ENCODE measurements around the gene CACNB1.

CACNB1 gene

DNA sequence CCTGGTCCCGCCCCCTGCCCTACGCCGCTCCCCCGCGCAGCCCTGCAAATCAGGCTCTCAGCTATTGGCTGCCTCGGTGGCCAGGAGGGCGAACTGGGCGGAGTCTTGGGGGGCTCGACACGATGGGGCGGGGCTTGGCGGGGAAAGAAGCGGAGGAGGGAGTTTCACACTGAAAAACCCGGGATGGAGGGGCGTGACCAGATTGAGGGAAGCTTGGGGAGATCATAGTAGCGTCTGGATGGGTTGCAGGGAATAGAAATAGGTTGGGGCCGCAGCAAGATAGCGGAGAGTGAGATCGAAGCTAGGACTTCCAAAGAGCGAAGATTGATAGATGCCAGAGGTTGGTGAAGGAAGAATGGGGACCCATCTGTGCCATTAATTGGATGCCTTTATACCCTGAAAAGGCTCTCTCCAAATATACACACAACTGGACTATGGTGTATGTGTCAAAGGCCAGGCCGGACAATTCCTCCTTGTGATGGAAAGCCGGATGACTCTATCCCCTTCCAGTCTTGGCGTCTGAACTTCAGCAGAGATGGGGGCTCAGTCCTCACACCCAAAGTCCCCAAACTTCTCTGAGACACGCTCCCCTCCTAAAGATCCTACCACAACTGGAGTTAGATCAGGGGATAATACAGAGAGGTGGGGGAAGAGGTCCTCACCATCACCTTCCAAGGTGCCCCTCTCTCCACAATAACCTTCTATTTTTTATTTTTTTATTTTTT, 28.7 kb upstream of the CACNB1 start:
- DNase-seq: peak in 2 of 5 experiments; percentile 37 to 45

DNA sequence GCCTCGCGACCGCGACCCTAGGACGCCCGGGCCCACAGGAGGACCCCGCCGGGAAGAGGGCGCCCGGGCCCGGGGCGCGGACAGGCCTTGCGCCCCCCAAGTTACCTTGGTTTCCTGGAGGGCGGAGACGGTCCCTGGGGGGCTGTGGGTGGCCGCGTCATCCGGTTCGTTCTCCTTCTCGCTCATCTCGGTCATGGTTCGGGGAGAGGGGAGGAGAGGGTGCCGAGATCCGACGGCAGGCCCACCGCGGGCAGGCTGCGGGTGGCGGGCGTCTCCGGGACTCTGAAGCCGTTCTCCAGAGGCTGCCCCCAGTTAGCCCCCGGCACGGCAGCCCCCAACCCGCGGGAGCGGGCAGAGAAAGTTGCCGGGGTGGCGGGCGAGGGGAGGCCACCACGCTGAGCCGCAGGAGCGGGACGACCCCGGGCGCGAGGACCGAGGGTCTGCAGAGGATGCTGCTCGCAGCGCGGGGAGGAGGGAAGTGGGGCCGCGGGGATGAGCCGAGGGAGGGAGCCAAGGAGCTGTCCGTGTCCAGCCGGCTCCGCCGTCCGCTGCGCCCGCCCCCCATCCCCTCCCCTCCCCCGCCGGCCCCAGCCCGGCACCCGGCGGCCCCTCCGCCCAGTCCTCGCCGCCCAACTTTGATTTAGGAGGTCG, 28.0 kb upstream of the CACNB1 start, which contains the start of gene STAC2:
Gene STAC2, minus strand, starts transcription at position 638 of the 651 bp plus-strand sequence. Its CDS starts 443 bp downstream, at position 195.
- no peak for DNase-seq

DNA sequence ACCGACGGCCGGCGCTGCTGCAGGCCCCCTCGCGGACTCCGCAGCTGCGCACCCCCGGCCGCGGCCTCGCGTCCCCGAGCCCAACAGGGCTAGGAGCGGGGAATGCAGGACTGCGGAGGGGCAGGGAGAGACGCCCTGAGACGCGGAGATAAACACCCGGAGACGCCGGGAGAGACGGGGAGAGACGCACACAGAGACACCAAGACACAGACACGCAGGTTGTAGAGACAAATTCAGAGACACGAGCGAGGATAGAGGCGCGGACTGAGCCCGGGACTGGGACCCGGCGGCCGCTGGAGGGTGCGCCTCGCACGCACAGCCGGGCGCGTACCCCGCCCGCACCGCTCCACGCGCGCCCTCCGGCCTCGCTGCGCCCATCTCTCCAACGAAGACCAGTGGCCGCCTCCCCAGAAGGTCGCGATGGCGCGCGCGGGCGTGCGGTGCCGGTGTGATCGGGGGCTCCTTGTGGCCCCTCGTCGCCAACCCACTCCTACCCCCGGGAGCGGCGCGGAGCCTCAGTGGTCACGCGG, 27.4 kb upstream of the CACNB1 start:
- no peak for DNase-seq

DNA sequence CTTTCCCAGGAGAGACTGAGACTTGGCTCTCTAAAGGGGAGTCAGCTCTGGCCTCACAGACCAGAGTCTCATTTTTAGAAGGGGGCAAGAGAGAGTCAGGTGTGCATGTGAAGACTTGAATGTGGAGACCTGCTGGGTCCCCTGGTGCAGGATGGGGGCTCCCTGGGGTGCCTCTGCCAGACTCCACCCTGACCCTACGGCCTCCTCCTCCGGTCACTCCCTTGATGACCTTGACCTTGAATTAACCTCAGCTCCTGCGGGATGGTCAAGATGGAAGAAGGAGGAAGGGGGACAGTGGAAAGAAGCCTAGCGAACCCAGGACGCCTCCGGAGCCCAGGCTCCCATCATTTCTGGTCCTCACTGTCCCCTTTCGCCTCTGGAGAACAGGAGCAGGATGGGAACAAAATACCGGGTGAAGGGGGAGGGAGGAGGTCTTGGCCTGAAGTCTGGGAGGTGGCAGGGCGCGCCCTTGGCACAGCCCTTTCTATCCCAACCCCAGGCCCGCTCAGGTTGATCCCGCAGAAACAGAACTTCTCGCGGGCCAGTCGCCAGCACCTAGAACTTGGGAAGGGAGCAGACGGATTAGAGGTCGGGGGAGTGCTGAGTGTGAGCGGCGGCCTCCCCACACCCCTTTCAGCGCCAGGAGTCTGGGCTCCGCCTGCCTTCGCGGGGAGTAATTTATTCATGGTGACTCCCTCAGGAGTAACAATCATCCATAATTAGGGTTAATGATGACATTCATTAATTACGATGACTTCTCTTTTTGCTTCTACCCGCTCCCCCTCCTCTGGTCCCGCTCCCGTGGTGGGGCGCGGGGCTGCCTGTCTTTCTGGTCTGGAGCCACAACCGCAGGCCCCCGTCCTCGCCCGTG, 26.7 kb upstream of the CACNB1 start:
- no peak for DNase-seq

DNA sequence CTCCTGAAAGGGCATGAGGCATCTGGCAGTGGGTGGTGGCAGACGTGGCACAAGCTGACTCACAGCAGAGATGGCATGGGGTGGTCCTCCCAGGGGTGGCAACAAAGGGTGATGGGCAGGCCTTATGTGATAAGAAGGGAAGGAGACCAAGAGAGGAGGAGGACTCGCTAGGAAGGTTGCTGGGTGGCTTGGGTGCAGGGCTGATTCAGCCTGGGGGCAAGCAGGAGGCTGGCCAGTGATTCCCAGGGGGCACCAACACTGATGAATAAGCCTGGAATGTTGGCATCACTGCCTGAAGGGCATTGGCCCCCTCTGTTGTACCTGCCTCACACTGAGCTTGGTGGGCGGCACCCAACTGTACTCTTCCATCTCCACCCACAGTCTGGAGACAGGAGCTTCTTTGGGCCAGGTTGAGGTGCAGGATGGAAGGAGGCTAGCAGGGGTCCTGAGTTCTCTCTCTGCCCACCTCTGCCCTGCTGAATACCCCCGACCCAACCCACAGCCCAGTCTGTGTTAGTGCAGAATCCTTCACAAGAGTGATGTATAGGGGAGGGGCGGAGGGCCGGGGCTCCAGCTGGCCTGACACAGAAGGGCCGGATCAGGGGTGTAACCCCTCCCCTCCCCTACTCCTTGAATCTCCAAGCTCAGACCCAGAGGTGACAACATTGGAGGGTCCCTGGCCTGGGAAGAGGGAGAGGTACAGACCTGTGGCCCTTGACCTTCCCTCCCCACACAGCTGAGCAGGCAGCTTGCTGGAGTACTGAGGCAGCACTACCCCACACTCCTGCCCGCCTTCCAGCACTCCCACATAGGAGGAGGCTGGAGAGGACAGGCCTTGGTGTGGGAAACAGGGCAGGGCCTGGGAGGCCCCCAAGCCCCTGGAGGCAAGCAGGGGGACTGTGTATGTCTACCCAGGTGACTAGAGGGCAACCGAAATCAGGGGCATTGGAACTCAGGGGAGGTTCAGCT, 25.7 kb upstream of the CACNB1 start:
- no peak for DNase-seq

DNA sequence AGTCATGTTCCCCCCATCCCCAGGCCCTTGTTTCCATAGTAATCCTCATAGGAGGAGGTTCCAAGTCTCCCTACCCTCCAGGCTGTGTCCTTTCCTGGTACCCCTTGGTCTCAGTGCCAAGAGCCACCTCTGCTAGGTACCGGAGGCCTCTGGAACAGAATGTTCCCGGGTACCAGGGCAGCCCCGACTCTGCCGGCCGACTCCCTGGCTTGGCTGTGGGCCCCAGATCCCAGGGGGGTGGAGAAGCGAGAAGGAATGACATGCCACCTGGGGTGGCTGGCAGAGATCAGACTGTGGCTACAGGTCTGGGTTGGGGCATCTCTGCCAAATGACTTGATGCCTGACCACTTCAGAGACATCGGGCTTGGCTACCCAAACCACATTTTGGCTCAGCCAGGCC, 24.7 kb upstream of the CACNB1 start:
- no peak for DNase-seq

DNA sequence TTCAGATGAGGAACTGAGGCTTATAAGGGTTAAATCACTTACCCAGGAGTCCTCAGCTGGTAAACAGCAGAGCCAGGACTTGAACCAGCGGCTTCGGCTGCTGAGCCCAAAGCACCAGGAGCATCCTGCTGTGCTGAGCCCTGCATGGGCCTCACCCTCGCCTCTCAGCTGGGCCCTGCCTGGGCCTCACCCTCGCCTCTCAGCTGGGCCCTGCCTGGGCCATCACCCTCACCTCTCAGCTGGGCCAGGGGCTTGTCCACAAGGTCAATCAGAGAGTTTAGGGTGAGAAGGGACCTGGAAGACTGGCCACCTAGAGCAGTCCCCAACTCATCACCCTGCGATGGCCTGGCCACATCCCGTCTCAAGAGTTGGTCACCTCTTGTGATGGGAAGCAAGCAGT, 24.1 kb upstream of the CACNB1 start:
- no peak for DNase-seq

DNA sequence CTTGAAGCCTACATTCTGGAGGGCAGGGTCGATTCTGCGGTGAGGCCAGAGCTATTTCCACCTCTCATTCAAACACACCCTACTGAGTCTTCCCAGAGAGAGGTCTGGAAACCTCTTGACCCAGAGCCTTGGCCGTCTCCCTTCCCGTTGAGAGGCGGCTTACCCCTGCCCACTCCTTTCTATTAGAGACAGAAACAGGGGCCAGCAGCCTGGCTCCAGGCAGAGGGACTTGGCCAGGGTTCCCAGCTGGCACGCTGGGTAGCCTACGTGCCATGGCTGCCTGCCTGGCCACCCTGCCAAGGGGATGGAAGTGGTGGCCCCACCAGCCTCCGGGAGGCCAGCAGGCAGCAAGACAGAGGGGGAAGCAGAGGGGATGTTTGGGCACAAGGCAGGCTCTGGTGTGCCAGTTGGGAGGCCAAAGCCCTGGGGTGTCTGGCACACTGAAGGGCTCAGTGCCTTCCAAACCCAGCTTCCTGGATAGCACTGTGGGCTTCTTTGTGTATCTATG, 22.2 kb upstream of the CACNB1 start:
- no peak for DNase-seq

DNA sequence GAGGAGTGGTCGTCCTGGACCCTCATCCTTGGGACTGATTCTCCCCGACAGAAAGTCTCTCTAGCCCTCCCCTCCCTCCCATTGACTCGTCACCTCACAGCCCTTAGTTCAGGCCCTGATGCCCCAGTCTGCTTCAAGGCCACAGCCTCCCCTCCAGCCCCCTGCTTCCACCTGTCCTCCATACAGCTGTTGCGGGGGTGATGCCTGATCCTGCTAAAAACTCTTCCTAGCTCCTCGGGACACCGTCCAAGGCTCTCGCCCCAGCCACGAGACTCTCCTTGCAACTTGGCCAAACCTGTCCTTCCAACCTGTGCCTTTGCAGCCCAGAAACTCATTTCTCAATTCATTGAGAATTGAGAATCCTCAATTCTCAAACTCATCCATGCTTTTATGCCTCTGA, 21.4 kb upstream of the CACNB1 start:
- DNase-seq: no peak

DNA sequence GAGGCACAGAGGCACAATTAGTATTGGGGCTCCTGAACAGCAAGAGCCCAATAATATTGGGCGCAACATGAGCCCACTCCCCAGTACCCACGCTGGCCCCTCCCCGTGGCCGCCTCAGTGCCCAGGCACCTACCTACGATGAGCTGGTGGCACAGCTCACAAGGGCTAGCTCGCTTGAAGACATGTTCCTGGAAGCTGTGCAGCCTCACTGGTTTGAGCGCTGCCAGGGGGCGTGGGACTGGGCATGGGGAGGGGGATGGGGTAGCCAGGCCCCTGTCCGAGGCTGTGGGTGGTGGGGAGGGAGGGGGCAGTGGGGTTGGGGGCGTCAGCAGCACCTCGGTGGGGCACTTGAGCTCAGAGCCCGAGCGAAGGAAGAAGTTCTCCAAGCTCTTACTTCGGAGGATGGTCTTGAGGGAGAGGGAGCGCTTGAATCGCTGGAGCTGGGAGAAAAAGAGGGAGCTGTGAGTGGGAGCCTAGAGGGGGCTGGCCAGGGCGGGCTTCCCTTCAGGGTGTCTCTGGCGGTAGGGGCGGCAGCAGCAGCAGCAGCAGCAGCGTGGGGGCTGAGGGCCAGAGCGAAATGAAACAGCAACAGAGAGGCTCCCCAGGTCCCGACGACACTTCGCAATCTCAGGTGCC, 20.4 kb upstream of the CACNB1 start:
- no peak for DNase-seq

DNA sequence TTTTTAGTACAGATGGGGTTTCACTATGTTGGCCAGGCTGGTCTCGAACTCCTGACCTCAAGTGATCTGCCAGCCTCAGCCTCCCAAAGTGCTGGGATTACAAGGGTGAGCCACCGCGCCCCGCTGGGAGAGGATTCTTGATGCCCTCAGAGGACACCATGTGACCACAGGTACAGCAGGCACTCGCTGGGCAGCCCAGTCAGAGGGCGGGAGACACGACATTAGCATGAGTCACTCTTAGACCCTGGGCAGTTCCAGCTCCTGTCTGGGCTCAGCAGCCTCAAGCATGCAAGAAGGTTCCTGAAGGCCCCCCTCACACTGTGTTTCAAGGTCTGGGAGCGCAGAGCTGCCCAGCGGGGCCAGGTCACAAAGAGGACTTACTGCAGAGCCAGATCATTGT, 16.4 kb upstream of the CACNB1 start:
- DNase-seq: no peak

DNA sequence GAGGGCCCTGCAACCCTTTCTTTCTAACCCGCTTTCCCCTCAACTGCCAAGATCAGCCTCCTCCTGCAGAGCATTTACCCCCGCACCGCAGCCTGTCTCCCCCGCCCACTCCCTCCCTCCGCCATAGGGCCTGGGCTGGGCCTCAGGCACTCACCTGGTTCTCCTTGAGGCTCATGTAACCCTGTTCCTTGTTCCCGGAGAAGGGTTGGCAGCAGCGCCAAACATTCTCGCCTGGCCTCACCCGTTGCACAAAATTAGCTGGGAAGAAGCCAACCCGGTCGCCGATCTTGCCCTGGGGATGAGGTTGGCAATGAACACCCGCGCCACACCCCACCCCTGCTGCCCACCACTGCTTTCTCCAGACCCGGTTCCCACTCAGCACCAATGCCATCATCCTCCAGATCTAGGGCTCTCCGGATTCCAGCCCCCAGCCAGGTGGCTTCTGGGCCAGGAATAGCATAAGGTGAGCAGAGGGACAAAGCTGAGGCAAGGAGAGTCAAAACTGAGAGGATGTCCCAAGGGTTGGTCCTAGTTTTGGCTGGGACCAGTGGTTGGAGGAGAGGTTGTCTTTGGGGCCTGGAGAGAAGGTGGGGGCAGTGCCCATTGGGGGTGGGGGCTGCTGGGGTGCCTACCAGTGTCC, 15.5 kb upstream of the CACNB1 start:
- DNase-seq: no peak

DNA sequence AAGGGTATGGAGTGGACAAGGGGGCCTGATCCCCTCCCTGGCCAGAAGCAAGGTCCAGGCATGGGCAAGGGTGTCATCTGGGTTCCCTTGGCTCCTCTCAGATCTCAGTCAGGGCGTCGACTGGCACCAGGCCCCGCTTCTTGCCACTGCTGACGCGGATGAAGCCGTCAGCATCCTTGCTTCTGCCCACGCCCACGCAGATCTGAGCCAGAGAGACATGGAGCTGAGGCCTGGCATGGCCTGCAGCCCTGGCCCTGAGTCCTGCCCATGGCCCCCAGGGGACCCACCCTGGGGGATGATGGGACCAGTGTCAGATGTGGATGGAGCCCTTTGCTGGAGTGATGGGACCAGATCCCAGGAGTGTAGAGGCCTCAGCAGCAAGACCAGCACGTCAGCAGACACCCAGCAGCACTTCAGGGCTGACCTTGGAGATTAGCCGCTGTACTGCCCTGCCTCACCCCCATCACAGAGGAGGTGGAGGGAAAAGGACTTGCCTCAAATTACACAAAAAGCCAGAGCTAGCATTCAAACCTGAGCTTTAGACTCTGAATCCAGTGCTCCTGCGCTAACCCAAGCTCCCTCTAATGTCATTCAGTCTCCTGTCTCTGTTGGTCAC, 14.8 kb upstream of the CACNB1 start:
- no peak for DNase-seq

DNA sequence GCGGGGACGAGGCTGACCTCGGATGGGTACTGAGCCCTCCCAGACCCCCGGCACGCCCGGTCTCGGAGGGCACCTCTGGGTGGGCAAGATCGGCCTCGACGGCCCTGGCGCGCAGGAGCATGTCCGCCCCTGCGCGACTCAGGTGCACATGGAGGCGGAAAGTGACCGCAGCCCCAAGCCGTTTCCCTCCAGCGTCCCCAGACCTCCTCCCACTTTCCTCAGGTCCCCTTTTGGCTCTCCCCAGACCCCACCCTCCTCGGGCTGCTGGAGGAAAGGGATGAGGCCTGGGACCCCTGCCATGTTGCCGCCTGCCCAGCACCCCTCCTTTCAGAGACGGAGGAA, 12.6 kb upstream of the CACNB1 start:
- DNase-seq: no peak

DNA sequence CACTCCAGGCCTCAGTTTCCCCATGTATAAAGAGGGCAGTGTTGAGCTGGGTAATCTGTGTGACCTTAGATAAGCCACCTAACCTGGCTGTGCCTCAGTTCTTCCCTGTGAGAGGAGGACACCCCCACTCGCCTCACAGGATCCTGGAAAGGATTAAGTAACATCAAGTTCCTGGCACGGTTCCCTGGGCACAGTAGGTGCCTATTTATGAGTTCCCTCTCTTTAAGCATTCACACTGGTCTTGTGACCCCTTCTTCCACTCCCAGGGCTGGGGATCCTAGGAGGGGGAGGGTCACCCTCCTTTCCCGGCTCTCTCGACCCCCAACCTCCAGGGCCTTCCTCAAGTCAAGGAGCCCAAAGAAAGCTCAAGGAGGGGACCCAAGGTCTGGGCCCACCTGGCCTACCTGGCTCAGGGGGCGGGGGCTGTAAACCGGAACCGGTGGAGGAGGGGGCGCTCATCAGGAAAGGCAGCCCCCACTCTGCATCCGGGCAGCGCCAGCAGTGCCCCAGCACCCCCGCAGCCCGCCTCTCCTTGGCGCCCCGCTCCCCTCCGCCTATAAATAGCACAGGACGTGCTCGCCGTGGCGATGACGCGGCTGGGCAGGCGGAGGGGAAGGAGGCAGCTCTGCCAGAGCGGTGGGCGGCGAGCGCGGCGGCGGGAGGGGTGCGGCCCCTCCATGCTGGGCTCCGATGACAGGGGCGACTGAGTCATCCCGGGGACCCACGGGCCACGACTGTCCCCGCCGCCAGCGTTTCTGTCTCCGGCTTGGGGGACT, 12.0 kb upstream of the CACNB1 start:
- DNase-seq: peak; percentile 36 to 68 (median 58)

DNA sequence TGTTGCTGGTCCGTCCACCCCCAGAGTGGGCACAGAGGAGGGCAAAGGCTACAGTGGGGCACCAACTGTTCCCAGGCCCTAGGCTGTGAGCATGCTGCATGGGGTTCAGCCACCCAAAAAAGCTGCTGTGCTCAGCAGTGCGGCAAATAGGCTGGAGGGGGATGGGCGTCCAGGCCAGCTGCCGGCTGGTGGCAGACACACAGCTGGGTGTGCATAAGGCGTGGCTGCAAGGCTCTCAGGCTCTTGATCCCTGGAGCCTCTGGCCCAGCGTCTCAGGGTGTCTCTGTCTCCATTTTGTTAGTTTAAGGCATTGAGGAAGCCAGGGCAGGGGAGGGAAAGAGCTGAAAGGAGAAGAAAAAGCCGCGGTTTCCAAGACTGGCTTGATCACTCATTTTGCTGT, 11.4 kb upstream of the CACNB1 start:
- no peak for DNase-seq

DNA sequence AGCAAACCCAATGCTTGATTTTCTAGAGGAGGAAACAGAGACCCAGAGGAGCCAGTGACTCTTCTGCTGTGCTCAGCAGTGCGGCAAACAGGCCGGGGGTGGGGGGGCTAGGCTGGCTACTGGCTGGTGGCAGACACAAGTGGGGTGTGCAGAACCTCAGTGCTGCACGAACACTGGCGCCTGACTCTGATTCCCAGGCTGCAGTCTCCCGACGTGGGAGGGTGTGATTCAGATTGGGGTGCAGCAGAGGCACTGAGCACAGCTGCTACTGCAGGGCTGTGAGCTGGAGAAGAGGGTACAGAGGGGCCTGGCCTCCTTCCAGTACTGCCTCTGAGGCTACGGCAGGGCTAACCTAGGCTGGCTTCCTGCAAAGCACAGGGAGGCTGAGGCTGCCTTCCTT, 10.7 kb upstream of the CACNB1 start:
- DNase-seq: no peak

DNA sequence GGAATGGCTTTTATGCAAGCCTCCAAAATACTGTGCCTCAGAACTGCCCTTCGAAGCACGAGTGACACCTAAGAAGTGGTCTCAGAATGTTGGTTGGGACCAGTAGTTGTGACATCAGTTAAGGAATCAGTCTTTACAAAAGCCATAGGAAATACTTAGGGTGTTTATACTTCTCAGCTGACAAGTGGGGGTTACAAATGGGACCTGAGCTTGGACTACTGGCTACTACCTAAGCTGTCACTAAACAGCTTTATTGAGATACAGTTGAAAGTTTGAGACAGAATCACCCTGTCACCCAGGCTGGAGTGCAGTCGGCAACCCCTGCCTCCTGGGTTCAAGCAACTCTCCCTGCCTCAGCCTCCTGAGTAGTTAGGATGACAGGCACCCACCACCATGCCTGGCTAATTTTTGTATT, 7.7 kb upstream of the CACNB1 start:
- DNase-seq: no peak

DNA sequence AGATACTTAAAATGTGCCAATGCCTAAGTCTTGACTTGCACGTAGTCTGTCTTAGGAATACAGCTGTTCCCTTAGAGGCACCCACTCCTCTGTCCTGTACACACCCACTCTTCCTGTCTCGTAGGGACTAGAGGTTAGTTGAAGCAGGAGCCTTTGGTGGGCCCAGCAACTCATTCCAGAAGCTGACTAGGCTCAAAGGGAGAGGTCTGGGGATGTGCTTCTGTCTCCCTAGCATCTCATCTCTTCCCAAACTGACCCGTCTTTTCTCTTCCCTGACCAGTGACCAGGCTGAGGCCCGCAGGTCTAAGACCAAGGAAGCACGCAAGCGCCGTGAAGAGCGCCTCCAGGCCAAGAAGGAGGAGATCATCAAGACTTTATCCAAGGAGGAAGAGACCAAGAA, 6.8 kb upstream of the CACNB1 start:
- no peak for DNase-seq

Data from T-helper 2 cell (primary cell).